ENCODE results near the gene CD79A. TPM values are rescaled to one million over a fixed set of nuclear protein-coding genes. Genes with fewer than 3 reads are reported as not detected.

CD79A gene
- total RNA-seq, 4 donors from 2014 or later: 0.29 to 0.62 TPM; not detected in 2

DNA sequence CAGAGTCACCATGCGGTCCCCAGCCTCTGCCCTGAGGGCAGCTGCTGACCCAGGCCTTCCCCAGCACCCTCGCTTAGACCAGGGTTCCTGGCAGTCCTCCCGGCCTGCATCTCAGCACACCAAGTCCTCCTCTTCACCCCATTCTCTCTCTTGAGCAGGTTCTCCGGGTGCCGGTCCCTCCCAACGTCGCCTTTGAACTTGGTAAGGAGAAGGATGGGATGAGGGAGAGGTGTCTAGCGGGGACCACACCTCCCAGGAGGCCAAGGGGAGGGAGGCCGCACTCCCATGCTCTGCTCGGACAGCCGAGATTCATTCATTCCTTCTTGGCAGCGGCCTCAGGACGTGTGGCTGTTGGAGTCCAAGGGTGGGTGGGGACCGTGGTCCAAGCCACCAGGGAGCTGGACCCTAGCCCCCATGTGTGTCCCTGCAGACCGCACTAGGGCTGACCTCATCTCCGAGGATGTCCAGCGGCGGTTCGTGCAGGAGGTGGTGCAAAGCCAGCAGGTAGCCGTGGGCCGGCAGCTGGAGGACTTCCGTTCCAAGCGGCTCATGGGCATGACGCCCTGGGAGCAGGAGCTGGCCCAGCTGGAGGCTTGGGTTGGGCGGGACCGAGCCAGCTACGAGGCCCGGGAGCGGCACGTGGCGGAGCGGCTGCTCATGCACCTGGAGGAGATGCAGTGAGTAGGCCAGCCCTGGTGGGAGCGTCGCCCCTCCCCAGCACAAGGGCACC, 15.3 kb downstream of the CD79A start:
- no peaks in the 10 kb centered on the region for H3K9me3 ChIP-seq
- no peak for DNase-seq
- H3K4me1 ChIP-seq: no peaks in the 10 kb centered on the region
- intact Hi-C loops (cut with DNase I; ENCODE audit: low total_unique reads): no loop called here
- H3K4me3 ChIP-seq: no peak overlapping the region
- no peak overlapping the region for H3K27ac ChIP-seq
- no peaks in the 10 kb centered on the region for H3K27me3 ChIP-seq
- no peaks in the 10 kb centered on the region for H3K36me3 ChIP-seq
- no peak for TF ChIP-seq POLR2A (IDR thresholded peaks at IDR 0.05)
- TF ChIP-seq, protein P1, sequence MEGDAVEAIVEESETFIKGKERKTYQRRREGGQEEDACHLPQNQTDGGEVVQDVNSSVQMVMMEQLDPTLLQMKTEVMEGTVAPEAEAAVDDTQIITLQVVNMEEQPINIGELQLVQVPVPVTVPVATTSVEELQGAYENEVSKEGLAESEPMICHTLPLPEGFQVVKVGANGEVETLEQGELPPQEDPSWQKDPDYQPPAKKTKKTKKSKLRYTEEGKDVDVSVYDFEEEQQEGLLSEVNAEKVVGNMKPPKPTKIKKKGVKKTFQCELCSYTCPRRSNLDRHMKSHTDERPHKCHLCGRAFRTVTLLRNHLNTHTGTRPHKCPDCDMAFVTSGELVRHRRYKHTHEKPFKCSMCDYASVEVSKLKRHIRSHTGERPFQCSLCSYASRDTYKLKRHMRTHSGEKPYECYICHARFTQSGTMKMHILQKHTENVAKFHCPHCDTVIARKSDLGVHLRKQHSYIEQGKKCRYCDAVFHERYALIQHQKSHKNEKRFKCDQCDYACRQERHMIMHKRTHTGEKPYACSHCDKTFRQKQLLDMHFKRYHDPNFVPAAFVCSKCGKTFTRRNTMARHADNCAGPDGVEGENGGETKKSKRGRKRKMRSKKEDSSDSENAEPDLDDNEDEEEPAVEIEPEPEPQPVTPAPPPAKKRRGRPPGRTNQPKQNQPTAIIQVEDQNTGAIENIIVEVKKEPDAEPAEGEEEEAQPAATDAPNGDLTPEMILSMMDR (IDR thresholded peaks at IDR 0.05): no peak

DNA sequence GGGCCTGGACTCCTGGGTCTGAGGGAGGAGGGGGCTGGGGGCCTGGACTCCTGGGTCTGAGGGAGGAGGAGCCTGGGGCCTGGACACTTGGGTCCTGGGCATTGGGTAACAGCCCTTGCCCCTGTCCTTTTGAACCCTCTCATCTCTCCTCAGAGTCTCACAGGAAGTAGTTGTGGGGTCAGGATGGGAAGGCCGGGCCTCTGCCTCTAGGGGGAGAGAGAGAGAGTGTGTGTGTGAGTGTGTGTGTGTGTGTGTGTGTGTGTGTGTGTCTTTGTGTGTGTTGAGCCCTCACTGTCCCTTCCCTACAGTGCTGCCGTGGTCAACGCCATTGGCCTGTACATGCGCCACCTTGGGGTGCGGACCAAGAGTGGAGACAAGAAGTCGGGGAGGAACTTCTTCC, 16.8 kb downstream of the CD79A start:
- no peak for DNase-seq

DNA sequence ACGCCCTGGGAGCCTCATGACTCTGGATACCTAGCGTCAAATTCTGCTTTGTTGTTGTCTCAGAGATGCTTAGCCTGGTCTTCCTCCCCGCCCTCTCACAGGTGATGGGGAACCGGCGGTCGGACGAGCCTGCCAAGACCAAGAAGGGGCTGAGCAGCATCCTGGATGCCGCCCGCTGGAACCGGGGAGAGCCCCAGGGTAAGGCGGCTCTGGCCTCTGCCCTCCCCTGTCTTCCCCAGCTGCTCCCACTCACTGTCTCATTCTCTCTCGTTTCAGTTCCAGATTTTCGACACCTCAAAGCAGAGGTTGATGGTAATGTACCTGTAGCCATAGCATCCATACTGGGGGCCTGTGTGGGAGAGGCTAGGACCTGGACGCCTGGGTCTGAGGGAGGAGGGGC, 17.3 kb downstream of the CD79A start:
- no peak for TF ChIP-seq POLR2A (IDR thresholded peaks at IDR 0.05)
- TF ChIP-seq, protein P1 (IDR thresholded peaks at IDR 0.05): no peak
- DNase-seq: no peak
- no peaks in the 10 kb centered on the region for H3K4me1 ChIP-seq
- intact Hi-C loops (cut with DNase I; ENCODE audit: low total_unique reads): no loop called here
- no peak overlapping the region for H3K27ac ChIP-seq
- H3K9me3 ChIP-seq: no peaks in the 10 kb centered on the region
- H3K27me3 ChIP-seq: no peaks in the 10 kb centered on the region
- no peak overlapping the region for H3K4me3 ChIP-seq
- no peaks in the 10 kb centered on the region for H3K36me3 ChIP-seq

More for the DNA sequence above, 16.8 kb downstream of the CD79A start:
- no peaks in the 10 kb centered on the region for H3K9me3 ChIP-seq
- H3K27me3 ChIP-seq: no peaks in the 10 kb centered on the region
- no peaks in the 10 kb centered on the region for H3K4me1 ChIP-seq
- intact Hi-C loops (cut with DNase I; ENCODE audit: low total_unique reads): no loop called here
- no peak overlapping the region for H3K4me3 ChIP-seq
- no peaks in the 10 kb centered on the region for H3K36me3 ChIP-seq
- no peak for TF ChIP-seq POLR2A (IDR thresholded peaks at IDR 0.05)
- TF ChIP-seq, protein P1 (IDR thresholded peaks at IDR 0.05): no peak
- no peak overlapping the region for H3K27ac ChIP-seq

DNA sequence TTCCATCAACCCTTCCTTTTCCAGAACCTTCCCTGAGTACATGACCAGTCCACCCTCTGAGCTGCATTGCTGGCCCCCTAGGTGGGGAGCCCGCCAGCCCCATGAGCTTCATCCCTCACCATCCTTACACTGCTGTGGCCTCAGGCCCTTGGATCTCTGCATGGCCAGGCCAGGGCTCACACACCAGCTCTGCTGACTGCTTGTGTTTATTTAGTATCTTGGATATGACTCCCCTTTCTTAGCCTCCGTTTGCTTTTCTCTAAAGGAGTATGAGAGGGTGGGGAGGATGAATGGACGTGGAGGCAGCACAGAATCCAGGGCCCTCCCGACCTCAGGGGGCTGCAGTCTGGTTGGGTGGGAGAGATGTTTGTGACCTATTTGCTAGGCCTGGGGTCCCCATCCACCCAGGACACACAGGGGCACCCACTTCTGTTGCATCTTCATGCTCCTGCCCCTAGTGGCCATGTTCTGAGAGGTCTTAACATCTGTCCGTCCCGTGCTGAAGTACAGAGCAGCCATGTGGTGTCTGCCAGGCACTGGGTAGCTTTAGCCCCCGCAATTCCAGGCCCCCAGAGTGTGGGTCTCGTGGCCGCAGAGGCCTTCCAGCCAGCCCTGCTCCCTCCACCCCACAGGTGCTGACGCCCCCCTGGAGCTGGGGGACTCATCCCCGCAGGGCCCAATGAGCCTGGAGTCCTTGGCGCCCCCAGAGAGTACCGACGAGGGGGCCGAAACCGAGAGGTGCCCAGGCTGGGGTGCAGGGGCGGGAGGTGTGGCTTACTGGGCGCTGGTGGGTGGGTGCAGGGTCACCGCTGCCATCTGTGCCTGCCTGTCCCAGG, 18.9 kb downstream of the CD79A start:
- Histone ChIP-seq H3K27me3 (no peaks in the 10 kb centered on the region), H3K36me3 (no peaks in the 10 kb centered on the region), H3K4me3 (no peak overlapping the region), H3K27ac (no peak overlapping the region), H3K4me1 (no peaks in the 10 kb centered on the region), H3K9me3 (no peaks in the 10 kb centered on the region)
- intact Hi-C loops (cut with DNase I; ENCODE audit: low total_unique reads): no loop called here
- no peak for DNase-seq
- TF ChIP-seq POLR2A (IDR thresholded peaks at IDR 0.05): no peak
- TF ChIP-seq, protein P1 (IDR thresholded peaks at IDR 0.05): no peak

DNA sequence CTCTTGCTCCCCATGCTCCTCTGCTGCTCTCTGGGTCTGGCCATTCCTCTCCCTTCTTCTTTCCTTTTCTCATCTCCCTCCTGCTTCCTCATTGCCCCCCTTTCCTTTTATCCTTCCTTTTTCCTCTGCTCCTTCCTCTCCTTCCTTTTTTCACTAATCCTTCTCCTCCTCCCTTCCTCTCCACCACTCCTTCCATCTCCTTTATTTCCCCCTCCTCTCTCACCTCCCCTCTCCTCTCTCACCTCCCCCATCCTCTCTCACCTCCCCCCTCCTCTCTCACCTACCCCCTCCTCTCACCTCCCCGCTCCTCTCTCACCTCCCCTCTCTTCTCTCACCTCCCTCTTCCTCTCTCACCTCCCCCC, 19.5 kb downstream of the CD79A start:
- Histone ChIP-seq H3K4me1 (no peaks in the 10 kb centered on the region), H3K27me3 (no peaks in the 10 kb centered on the region), H3K36me3 (no peaks in the 10 kb centered on the region), H3K4me3 (no peak overlapping the region), H3K9me3 (no peaks in the 10 kb centered on the region), H3K27ac (no peak overlapping the region)
- intact Hi-C loops (cut with DNase I; ENCODE audit: low total_unique reads): no loop called here
- no peak for DNase-seq
- TF ChIP-seq, protein P1 (IDR thresholded peaks at IDR 0.05): no peak
- TF ChIP-seq POLR2A (IDR thresholded peaks at IDR 0.05): no peak
